ENCODE results near the gene TRIM8.

DNA sequence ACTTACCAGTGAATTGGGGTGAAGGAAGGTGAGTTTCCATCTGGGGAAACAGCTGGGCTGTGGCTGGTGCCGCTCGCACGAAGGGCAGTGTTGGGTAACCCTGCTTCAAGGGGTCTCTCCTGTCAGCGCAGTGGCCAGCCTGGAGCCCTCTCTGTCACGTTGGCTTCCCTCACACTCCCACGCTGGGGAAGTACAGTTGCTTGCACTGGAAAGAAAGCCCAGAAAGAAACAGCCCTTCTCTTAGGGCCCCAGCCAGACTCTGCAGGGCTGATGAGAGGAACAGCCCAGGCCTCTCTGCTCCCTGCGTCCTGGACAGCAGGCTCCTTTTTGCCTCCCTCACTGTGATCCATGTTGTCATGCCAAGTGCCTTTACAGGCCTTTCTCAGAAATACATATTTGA lies 40.3 kb upstream of the TRIM8 start:
- TF ChIP-seq CTCF (IDR thresholded peaks at IDR 0.05; ENCODE audit: low read depth, low read length, poor library complexity, severe bottlenecking) = no peak
- TF ChIP-seq EZH2phosphoT487 (IDR thresholded peaks at IDR 0.05; ENCODE audit: borderline replicate concordance, low read length) = no peak
